IPS-11a (cell line): ENCODE measurements around the gene CCDC57.
"Not testable (repeated sequence)": the region's sequence is repeated elsewhere in the genome, so short reads cannot be mapped to it uniquely, and the experiment has no call there.

Experiments
- H3K4me3 ChIP-seq: one replicate; pipeline ENCODE4 v1.5.1; 2013; ENCODE audit warnings: low read depth, low read length, control low read depth

CCDC57 gene

DNA sequence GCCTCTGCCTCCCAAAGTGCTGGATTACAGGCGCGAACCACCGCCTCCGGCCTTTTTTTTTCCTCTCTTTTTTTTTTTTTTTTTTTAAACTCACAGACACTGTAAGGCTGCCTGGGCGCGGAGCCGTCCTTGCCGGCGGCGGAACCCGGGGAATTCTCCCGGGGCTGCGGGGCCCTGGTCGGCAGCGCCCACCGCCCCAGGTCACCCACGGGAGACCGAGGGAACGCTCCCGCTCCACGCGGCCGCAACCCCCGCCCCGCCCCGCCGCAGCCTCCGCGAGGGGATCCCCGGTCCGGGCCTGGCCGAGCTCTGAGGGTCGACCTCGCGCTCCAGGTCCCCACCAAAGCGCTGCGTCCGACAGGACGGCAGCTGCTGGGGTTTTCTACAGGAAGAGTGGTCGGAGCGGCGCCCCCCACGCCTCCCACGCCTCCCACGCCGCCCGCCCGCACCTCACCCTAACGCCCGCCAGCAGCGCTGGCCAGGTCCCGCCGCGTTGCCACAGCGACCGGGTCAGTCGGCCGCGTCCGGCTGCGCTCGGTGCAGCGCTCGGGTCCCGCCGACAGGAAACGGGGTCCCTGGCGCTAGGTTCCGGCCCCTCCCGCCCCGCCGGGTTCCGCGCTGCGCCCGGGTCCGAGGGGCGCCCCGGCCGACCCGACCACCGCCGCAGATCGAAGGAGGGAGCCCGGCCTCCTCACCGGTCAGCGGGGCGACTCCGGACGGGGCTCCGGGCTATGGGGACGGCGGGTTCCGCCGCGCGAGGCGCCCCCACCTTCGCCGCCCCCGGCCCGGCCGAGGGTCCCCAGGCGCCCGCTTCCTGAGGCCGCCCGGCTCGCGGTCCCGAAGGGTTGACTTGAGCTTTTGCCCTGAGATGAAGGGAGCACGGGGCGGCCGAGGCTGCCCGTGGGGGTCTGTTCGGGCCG lies at the start of gene CCDC57:
Gene CCDC57 (minus strand): TSS at position 512 of the 920 bp plus-strand sequence. CDS start 10,898 bp downstream, outside the sequence.
- peak within 1 kb of the TSS; percentile 61 for H3K4me3 ChIP-seq

DNA sequence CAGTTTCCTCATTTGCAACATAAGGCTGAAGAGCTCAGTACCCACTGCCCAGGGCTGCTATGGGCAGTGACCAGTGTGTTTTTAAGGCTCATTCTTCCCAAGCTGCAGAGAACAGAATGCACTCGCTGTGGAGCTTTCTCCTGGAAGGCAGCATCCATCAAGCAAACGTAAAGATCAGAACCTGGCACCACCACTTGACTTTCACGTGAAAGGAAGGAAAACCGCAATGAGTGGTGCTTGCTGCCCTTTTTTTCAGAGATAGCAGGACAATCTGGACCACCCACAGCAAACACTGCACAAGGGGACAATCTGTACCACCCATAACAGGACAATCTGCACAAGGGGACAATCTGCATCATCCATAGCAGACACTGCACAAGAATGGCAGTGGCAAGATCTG lies 49.7 kb upstream of the CCDC57 start:
- H3K4me3 ChIP-seq, result no peak overlapping the region

GRCh38 chr17:82259972-82260961 lies 47.6 kb upstream of the CCDC57 start:
- H3K4me3 ChIP-seq, result not testable (repeated sequence)

DNA sequence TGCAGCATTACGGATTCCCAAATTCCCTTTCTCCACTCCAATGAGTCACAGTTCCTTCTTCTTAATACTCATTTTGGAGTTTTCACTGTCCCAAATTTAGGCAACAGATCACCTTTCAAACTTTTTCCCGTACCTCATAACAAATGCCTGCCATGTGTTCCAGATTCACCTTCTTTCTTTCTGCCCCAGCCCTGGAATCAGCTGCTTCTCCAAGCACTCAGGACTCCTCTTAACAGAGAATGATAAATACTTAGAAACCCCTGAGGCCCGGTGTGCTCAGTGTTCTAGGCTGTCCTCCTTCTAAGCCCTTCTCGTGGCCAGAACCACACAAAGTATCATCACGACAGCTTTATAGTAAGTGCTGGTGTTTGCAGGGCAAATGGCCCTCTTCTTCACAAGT lies 45.9 kb upstream of the CCDC57 start:
- no peak overlapping the region for H3K4me3 ChIP-seq

- H3K4me3 ChIP-seq, result no peak overlapping the region
Measured at GRCh38 chr17:82257473-82257872, 44.8 kb upstream of the CCDC57 start.

GRCh38 chr17:82256242-82256885 lies 43.7 kb upstream of the CCDC57 start:
- no peak overlapping the region for H3K4me3 ChIP-seq

DNA sequence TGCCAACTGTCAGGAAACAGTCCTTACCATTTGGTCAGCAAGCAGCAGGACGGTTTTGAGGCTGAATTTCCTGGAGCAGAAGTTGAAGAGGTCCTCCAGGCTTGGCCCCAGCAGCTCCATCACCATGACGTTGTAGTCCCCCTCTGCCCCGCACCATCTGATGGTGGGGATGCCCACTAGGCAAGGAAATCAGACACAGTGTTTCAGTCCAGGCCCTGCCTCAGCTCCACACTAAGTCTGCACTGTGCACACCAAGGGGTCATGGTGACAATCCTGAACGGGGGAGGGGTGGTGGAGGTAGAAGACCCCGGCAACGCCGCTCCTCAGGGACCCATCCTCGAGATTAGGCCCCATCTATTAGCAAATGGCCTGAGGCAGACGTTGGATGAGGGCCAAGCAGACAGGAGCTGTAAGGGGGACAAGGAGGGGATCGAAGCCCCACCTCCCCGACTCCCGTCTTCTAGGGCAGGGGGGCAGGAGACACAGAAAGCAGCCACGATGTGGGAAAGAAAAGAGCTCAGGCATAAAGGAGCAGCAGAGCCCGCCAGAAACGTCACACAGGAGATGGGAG lies 42.8 kb upstream of the CCDC57 start:
- no peak overlapping the region for H3K4me3 ChIP-seq

DNA sequence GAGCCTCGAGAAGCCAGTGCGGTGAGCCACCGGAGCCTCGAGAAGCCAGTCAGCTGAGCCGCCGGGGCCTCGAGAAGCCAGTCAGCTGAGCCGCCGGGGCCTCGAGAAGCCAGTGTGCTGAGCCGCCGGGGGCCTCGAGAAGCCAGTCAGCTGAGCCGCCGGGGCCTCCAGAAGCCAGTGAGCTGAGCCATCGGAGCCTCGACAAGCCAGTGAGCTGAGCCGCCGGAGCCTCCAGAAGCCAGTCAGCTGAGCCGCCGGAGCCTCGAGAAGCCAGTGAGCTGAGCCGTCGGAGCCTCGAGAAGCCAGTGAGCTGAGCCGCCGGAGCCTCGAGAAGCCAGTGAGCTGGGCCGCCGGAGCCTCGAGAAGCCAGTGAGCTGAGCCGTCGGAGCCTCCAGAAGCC lies 42.1 kb upstream of the CCDC57 start:
- H3K4me3 ChIP-seq, result not testable (repeated sequence)

GRCh38 chr17:82254096-82254495 lies 41.5 kb upstream of the CCDC57 start:
- H3K4me3 ChIP-seq, result not testable (repeated sequence)

GRCh38 chr17:82253179-82253544 lies 40.5 kb upstream of the CCDC57 start:
- H3K4me3 ChIP-seq, result no peak overlapping the region

- H3K4me3 ChIP-seq, result no peak overlapping the region
Measured at GRCh38 chr17:82252511-82253178, 40.0 kb upstream of the CCDC57 start.

DNA sequence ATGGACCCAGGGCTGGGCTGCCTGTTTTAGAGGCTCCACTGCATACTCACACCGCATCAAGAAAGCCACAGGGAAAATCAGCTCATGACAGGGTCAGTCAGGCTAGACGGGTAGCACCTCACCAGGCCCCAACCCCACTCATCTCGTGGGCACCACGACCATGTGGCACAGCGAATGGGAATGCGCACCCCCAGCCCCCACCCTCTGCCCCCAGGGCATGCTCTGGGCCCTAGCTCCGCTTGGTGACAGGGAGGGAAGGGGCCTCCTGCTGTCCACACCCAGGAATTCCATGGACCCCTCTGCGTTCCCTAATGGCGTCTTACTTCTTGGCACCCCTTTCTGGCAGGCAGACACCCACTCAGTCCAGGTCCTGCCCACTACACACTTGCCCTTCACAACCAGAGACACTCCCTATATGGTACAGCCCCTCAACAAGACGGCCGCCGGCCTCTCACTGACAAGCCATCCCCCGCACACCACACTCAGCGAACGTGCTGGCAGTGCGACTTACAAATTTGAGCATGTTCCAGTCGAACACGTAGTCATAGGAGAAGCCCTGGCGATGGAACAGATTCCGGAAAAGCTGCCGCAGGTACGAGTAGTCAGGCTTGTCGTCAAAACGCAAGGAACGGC lies 38.3 kb upstream of the CCDC57 start:
- H3K4me3 ChIP-seq, result no peak overlapping the region

GRCh38 chr17:82249896-82250581 lies 37.4 kb upstream of the CCDC57 start:
- H3K4me3 ChIP-seq, result no peak overlapping the region

DNA sequence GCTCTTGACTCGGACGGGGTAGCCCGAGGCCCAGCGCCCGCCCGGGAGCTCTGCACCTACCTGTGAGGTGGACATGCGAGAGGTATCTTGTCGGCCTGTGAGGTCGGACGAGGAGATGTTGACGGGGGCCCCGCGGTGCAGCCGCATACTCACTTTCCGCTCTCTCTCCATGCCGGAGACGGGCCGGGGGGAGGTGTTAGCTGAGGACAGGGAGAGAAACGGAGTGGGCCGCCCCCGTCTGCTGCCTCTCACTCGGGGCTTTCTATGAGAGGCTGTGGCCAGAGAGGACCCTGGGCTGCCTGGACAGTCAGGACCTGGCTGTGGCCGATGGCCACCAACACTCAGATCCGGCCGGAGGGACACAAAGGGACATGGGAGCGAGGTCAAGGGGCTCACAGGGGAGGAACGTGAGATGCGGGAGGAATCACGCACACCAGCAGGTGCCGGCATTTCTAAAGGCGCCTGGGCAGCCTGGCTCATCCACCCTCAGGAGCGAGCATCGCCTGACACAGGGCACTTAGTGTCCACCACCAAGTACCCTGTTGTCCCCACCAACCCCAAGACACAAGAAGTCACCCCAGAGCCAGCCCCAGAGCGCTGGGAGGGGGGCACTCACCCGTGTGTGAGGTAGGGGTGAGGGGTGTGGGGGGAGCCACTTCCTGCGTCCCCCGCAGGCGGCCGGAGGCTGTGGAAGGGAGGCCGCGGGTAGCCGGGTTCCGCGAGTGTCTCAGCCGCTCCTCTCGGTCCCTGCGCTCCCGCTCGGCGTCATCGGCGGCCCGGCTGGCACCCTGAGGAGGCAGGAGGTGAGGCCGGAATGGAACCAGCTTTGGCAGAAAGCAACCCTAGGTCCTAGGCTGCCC lies 36.4 kb upstream of the CCDC57 start:
- H3K4me3 ChIP-seq, result no peak overlapping the region

GRCh38 chr17:82247856-82248671 lies 35.4 kb upstream of the CCDC57 start:
- H3K4me3 ChIP-seq, result no peak overlapping the region

DNA sequence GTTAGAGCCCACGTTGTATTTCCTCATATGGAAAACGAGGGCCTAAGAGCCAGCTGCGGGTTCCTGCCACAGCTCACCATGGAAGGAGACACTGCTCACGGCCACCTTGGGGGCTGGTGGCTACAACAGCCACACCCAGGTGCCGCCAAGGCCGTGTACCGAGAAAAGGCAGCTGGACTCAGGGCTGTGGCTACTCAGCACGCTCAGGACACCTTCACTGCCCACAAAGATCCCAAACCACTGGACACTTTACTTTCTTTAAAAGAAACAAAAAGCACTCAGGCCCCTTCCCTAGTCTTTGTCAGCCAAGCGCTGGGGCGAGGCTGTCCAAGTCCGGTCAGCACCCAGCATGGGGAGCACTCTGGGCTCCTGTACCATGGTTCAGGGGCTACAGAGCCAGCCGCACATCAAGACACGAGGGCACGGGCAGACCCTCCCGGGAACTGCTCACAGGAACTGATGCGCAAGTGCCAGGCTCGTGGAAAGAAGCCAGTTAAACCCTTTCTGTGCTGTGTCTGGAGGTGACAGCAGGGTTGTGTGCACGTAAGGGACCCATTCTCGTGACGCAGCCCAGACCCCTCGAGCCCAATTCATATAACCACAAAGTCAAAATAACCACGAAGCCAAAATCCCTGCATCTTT lies 34.7 kb upstream of the CCDC57 start:
- no peak overlapping the region for H3K4me3 ChIP-seq
